Stomach (tissue), 4 donors: ENCODE measurements around the gene BBS1.

Source experiments
- EP300 ChIP-seq: sonication (generic); formaldehyde crosslinking; IDR thresholded peaks from one replicate; pipeline ENCODE4 v1.6.1; 2017; ENCODE audit warnings: antibody characterized with exemption
- POLR2A ChIP-seq, 4 donors: fragments of 450-650 bp; IDR thresholded peaks; one replicate each; pipeline ENCODE4 v1.6.1; 2016; ENCODE audit warnings: antibody characterized with exemption in 4 of 4, control low read depth in 2 of 4, mild to moderate bottlenecking in 1 of 4, moderate library complexity in 1 of 4
- POLR2AphosphoS5 ChIP-seq, 3 donors: sonication (generic); formaldehyde crosslinking; IDR thresholded peaks; one replicate each; pipeline ENCODE4 v1.6.1; 2016; ENCODE audit warnings: antibody characterized with exemption in 3 of 3
- TF ChIP-seq, protein P1 (sequence below), 7 experiments: fragments of 450-650 bp in 4 of 7; fragments of 200-600 bp in 3 of 7; sonication (generic) in 3 of 7; IDR thresholded peaks; one replicate each; pipeline ENCODE4 v1.5.1; 2016 to 2019; ENCODE audit warnings: antibody characterized with exemption in 7 of 7, control low read depth in 2 of 7, mild to moderate bottlenecking in 1 of 7

DNA sequence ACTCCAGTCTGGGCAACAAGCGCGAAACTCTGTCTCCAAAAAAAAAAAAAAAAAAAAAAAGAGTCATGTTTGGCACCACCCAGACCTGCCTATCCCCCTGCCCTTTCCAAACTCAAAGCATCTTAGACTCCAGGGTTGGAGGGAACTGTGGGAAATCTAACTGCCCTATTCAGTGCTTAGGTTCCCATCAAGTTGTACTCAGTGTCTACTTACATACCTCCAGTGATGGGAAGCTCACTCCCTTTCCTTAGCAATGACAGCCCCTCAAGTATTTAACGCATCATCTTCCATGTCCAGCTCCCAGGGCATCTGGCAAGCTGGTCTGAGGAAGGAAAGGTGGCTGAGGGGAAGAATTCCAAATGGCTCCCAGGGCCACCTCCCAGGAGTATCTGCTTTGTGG lies 39.3 kb downstream of the BBS1 start:
- TF ChIP-seq, protein P1, sequence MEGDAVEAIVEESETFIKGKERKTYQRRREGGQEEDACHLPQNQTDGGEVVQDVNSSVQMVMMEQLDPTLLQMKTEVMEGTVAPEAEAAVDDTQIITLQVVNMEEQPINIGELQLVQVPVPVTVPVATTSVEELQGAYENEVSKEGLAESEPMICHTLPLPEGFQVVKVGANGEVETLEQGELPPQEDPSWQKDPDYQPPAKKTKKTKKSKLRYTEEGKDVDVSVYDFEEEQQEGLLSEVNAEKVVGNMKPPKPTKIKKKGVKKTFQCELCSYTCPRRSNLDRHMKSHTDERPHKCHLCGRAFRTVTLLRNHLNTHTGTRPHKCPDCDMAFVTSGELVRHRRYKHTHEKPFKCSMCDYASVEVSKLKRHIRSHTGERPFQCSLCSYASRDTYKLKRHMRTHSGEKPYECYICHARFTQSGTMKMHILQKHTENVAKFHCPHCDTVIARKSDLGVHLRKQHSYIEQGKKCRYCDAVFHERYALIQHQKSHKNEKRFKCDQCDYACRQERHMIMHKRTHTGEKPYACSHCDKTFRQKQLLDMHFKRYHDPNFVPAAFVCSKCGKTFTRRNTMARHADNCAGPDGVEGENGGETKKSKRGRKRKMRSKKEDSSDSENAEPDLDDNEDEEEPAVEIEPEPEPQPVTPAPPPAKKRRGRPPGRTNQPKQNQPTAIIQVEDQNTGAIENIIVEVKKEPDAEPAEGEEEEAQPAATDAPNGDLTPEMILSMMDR (IDR thresholded peaks at IDR 0.05), result no peak
- TF ChIP-seq POLR2AphosphoS5 (IDR thresholded peaks at IDR 0.05), result no peak
- no peak for TF ChIP-seq POLR2A (IDR thresholded peaks at IDR 0.05)
- TF ChIP-seq EP300, result no peak
